DND-41 (cell line): ENCODE data around the gene COQ8B.

Experiments used
- ATAC-seq: fragments of 200-7000 bp; cut with Tn5 transposase; 3 replicates; pipeline ENCODE4 v1.9.1; 2021; ENCODE audit warnings: low read depth; ENCODE audit not compliant: insufficient read depth
- DNase-seq: peaks from one replicate; pipeline ENCODE4 v3.0.0-alpha.2; 2020
- H2AFZ ChIP-seq: 2 replicates; pipeline ENCODE4 v1.6.0; 2012; ENCODE audit warnings: low read depth, low read length
- H3K27ac ChIP-seq: 2 replicates; pipeline ENCODE4 v1.5.1; 2012; ENCODE audit warnings: low read length, inconsistent platforms
- H3K27me3 ChIP-seq: fragments of 200-600 bp; sonication (generic); 2 replicates; pipeline ENCODE4 v1.6.0; 2012; ENCODE audit warnings: low read length, mild to moderate bottlenecking, inconsistent platforms; ENCODE audit not compliant: insufficient read depth, poor library complexity
- H3K36me3 ChIP-seq: 2 replicates; pipeline ENCODE4 v1.5.1; 2012; ENCODE audit warnings: low read length, inconsistent platforms; ENCODE audit not compliant: insufficient read depth
- H3K4me1 ChIP-seq: 2 replicates; pipeline ENCODE4 v1.5.1; 2012; ENCODE audit warnings: mild to moderate bottlenecking, low read length; ENCODE audit not compliant: insufficient read depth
- H3K4me2 ChIP-seq: 2 replicates; pipeline ENCODE4 v1.6.0; 2012; ENCODE audit warnings: mild to moderate bottlenecking, moderate library complexity, low read length, inconsistent platforms; ENCODE audit not compliant: insufficient read depth
- H3K4me3 ChIP-seq, 2 experiments: fragments of 200-600 bp in 1 of 2; shearing (Covaris generic) in 1 of 2; 2 replicates each; pipeline ENCODE4 v1.5.1; 2012 to 2016; ENCODE audit warnings: inconsistent platforms in 2 of 2, low read length in 2 of 2, mild to moderate bottlenecking in 2 of 2, low read depth in 1 of 2, moderate library complexity in 1 of 2
- H3K79me2 ChIP-seq: 2 replicates; pipeline ENCODE4 v1.6.0; 2012; ENCODE audit warnings: low read length, inconsistent platforms; ENCODE audit not compliant: insufficient read depth
- H3K9ac ChIP-seq: 2 replicates; pipeline ENCODE4 v1.6.0; 2012; ENCODE audit warnings: low read depth, mild to moderate bottlenecking, inconsistent platforms, low read length, moderate library complexity
- H3K9me3 ChIP-seq: 2 replicates; pipeline ENCODE4 v1.5.1; 2012; ENCODE audit warnings: low read length, moderate library complexity, mild to moderate bottlenecking, inconsistent platforms; ENCODE audit not compliant: insufficient read depth, severe bottlenecking
- H4K20me1 ChIP-seq: 2 replicates; pipeline ENCODE4 v1.6.0; 2012; ENCODE audit warnings: low read length; ENCODE audit not compliant: insufficient read depth
- EZH2 ChIP-seq: IDR thresholded peaks from 3 replicates; pipeline ENCODE4 v1.6.1; 2012; ENCODE audit warnings: borderline replicate concordance, low read depth, mild to moderate bottlenecking, moderate library complexity, low read length, inconsistent platforms; ENCODE audit not compliant: severe bottlenecking
- TF ChIP-seq, protein P1 (sequence below): IDR thresholded peaks from 2 replicates; pipeline ENCODE4 v1.5.1; 2012; ENCODE audit warnings: borderline replicate concordance, low read length, moderate library complexity, mild to moderate bottlenecking; ENCODE audit not compliant: poor library complexity, severe bottlenecking; ENCODE audit errors: extremely low read depth

COQ8B gene

DNA sequence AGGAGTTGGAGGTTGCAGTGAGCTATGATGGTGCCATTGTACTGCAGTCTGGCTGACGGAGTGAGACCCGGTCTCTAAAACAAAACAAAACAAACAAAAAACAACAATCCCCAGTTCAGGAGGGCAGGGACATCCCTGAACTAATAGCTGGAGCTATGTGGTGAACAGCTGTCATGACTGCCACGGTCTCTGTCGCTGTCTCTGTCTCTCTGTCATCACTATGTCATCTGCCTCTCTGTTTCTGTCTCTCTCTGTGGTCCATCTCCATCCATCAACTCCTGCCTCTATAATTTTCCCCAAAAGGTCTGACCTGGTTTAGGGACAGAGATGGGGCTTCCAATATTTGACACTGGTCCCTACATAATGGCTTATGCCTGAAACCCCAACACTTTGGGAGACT lies 7.6 kb upstream of the COQ8B start:
- no peak for DNase-seq
- Histone ChIP-seq H4K20me1 (peaks cover 2% of the 10 kb centered on the region; the same call in 1 of the 2 replicates), H3K27me3 (no peaks in the 10 kb centered on the region), H3K36me3 (peaks cover 40% of the 10 kb centered on the region), H3K4me1 (peaks cover 19% of the 10 kb centered on the region), H2AFZ (no peak overlapping the region), H3K9me3 (no peaks in the 10 kb centered on the region), H3K79me2 (peaks cover 26% of the 10 kb centered on the region), H3K9ac (no peak overlapping the region), H3K27ac (no peak overlapping the region), H3K4me2 (no peak overlapping the region), H3K4me3 (no peak overlapping the region)
- no peak for TF ChIP-seq EZH2
- TF ChIP-seq, protein P1, sequence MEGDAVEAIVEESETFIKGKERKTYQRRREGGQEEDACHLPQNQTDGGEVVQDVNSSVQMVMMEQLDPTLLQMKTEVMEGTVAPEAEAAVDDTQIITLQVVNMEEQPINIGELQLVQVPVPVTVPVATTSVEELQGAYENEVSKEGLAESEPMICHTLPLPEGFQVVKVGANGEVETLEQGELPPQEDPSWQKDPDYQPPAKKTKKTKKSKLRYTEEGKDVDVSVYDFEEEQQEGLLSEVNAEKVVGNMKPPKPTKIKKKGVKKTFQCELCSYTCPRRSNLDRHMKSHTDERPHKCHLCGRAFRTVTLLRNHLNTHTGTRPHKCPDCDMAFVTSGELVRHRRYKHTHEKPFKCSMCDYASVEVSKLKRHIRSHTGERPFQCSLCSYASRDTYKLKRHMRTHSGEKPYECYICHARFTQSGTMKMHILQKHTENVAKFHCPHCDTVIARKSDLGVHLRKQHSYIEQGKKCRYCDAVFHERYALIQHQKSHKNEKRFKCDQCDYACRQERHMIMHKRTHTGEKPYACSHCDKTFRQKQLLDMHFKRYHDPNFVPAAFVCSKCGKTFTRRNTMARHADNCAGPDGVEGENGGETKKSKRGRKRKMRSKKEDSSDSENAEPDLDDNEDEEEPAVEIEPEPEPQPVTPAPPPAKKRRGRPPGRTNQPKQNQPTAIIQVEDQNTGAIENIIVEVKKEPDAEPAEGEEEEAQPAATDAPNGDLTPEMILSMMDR, result no peak
- ATAC-seq, result no peak

DNA sequence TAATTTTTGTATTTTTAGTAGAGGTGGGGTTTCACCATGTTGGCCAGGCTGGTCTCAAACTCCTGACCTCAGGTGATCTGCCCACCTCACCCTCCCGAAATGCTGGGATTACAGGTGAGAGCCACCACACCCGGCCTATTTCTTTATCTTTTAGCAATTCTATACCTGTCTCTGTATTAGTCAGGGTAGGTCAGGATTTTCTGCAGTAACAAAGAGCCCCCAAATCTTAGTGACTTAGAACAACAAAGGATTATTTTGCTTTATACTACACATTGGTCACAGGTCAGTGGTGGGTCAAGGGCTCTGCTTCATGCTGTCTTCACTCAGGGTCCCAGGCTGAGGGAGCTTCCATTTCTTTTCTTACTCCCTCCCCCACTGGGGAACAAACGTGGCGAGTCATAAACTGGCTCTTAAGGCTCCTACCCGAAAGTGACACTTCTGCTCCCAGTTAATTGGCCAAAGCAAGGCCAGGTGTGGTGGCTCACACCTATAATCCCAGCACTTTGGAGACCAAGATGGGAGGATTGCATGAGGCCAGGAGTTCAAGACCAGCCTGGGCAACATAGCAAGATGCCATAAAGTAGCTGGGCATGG lies 7.1 kb upstream of the COQ8B start:
- peaks cover 24% of the 10 kb centered on the region for H3K4me1 ChIP-seq
- no peak overlapping the region for H2AFZ ChIP-seq
- peaks cover 32% of the 10 kb centered on the region for H3K79me2 ChIP-seq
- H3K4me2 ChIP-seq, result no peak overlapping the region
- H3K36me3 ChIP-seq, result peaks cover 40% of the 10 kb centered on the region
- H3K4me3 ChIP-seq, result no peak overlapping the region
- no peak overlapping the region for H3K27ac ChIP-seq
- no peak overlapping the region for H3K9ac ChIP-seq
- ATAC-seq, result no peak
- TF ChIP-seq EZH2, result no peak
- TF ChIP-seq, protein P1, result no peak
- H3K27me3 ChIP-seq, result no peaks in the 10 kb centered on the region
- H4K20me1 ChIP-seq, result peaks cover 2% of the 10 kb centered on the region; the same call in 1 of the 2 replicates
- no peak for DNase-seq
- H3K9me3 ChIP-seq, result no peaks in the 10 kb centered on the region

DNA sequence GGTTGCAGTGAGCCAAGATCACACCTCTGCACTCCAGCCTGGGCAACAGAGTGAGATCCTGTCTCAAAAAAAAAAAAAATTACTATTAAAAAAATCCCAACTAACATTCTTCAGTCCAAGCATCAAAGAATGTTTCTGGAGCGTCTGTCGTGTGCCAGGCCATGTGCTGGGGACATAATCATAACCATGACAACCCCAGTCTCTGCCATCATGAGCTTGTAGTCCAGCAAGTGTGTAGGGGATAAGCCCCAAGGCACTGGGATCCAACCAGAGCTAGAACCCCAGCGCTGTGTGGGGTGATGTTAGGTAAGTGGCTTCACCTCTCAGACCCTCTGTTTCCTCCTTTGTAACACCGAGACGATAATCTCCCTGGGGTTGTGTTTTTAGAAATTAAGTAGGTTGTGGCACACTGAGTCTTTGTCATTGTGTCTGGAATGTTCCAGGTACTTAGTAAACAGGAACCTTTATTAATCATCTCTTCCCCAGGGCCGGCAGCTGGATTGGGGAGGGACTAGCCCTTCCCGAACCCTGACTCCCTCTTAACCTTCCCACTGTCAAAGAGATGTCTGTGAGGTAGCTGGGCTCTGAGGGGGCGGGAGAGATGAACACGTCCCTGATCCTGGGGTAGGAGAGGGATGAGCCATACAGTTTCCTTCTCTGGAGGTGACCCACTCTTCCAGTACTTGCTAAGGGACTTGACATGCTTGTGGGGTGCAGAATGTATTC lies 5.4 kb upstream of the COQ8B start:
- H3K27me3 ChIP-seq, result no peaks in the 10 kb centered on the region
- H3K4me1 ChIP-seq, result peaks cover 40% of the 10 kb centered on the region
- peaks cover 32% of the 10 kb centered on the region for H3K36me3 ChIP-seq
- peaks cover 2% of the 10 kb centered on the region; the same call in 1 of the 2 replicates for H4K20me1 ChIP-seq
- TF ChIP-seq, protein P1, result no peak
- no peak for TF ChIP-seq EZH2
- H3K4me3 ChIP-seq, result no peak overlapping the region
- H3K79me2 ChIP-seq, result peaks cover 48% of the 10 kb centered on the region
- H3K9me3 ChIP-seq, result no peaks in the 10 kb centered on the region
- no peak for ATAC-seq
- DNase-seq, result no peak
- H3K27ac ChIP-seq, result no peak overlapping the region
- H3K4me2 ChIP-seq, result 0 out of 2 replicates have a peak overlapping the region, but pooled peaks have one; percentile 5
- H2AFZ ChIP-seq, result no peak overlapping the region
- no peak overlapping the region for H3K9ac ChIP-seq
